NCI-H748 (cell line): ENCODE data around the gene DTD2.

Experiments
- DNase-seq: peaks from one replicate; lab custom pipeline; 2025; ENCODE audit not compliant: unreplicated experiment; lab: John Stamatoyannopoulos, UW

The DTD2 gene

GRCh38 chr14:31408421-31408820 lies 48.9 kb downstream of the DTD2 start:
- no peak for DNase-seq

GRCh38 chr14:31405599-31406232 lies 51.6 kb downstream of the DTD2 start:
- no peak for DNase-seq

GRCh38 chr14:31405106-31405505 lies 52.2 kb downstream of the DTD2 start:
- DNase-seq: no peak

DNA sequence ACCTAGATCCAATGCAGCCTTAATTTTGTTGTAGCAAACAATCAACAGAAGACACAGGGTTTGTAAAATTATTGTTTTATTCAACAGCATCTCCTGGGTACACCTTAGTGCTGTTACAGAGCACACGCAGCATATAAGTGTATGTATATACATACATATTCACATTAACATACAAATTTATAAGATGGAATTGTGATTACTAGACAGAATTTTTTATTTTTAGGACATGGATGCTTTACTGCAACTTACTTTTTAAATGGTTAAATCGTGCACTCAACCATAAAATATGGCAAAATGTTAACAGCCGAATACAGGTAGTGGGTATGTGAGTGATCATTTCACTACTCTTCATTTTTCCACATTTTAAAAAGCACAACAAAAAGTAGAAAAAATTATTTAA lies 53.6 kb downstream of the DTD2 start:
- DNase-seq: no peak

GRCh38 chr14:31402764-31403439 lies 54.4 kb downstream of the DTD2 start:
- DNase-seq: no peak

DNA sequence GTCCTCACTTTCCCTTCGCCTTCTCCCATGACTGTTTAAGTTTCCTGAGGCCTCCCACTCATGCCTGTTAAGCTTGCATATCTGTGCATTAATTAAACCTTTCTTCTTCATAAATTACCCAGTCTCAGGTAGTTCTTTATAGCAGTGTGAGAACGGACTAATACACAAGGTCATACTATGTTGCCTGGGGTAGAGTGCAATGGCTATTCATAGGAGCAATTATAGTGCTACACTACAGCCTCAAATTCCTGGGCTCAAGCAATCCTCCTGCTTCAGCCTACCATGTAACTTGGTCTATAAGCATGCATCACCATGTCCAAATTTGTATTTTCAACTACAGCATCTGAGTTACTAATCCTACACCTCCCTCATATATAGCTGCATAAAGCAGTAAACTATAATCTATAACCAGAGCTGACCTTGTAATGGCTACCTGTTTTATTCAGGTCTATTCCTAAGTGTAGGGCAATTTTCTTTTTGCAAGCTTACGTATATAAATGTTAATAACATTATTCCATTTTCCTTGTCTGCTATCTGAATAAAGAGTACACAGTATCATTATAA lies 55.9 kb downstream of the DTD2 start:
- no peak for DNase-seq

DNA sequence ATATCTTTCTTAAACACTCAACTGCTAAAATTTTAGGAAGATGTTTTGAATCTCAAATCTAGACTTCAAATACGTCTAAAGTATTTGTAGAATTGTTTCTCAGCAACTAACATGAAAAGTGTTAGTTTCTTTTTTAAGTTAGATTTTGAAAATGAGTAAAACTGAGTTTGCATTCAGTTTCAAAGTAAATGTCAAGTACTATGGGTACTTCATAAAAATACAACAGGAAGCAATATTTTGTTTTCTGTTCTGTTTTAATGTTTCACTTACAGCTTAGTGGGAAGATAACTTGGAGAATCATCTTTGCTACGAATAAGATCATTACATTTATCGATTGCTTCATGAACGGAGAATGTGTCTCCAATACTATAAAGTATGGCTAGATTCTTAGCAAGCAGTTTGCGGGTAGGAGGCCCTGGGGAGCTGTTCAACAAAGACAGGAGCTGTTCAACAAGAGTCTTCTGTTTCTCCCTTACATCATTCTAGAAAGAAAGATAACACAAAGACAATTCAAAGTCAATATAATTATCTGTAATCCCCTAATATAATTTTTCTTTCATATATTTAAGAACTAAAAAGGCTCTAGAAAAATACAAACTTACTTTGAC lies 57.2 kb downstream of the DTD2 start:
- no peak for DNase-seq
